Activated CD8-positive, alpha-beta memory T cell treated with anti-CD3 and anti-CD28 coated beads, Interleukin-2, amount 50 U/mL, for 4 hours (primary cell): ENCODE data around the gene CPNE4.

ENCODE experiments used
- DNase-seq: peaks from one replicate; pipeline ENCODE4 v3.0.0-alpha.2; 2020

Gene CPNE4

DNA sequence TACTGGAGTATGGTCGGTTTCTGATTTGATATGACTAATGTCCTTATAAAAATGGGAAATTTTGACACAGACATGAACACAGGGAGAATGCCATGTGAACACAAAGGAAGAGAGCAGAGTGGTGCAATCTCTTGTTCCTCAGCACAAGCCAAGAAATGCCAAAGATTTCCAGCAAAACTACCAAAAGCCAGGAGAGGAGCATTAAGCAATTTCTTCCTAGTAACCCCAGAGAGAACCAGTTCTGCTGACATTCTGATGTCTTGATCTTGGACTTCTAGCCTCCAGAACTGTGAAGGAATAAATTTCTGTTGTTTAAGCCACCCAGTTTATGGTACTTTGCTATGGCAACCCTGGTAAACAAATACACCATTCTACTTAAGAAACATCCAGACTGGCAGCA lies 304.2 kb downstream of the CPNE4 start:
- no peak for DNase-seq

- DNase-seq, result no peak
Measured at GRCh38 chr3:131729643-131730017, 305.2 kb downstream of the CPNE4 start.

GRCh38 chr3:131728898-131729642 lies 305.7 kb downstream of the CPNE4 start:
- no peak for DNase-seq

DNA sequence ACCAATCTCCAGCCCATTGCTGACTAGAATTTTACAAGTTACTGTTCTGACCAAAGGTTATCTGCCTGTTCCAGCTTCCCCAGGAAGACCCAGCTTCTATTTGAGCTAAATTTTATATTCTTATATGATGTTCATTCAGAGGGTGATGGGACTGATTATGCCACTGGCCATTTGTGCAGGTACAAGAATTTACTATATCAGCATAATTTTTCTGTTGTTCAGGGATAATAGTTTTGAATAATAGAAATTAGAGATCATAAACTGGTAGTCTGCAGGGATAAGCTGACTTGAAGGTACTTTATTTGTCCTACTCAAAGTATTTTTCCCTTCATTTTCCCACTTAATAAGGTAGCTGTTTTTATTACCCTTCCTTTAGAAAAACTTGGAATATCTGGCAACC lies 309.4 kb downstream of the CPNE4 start:
- no peak for DNase-seq

DNA sequence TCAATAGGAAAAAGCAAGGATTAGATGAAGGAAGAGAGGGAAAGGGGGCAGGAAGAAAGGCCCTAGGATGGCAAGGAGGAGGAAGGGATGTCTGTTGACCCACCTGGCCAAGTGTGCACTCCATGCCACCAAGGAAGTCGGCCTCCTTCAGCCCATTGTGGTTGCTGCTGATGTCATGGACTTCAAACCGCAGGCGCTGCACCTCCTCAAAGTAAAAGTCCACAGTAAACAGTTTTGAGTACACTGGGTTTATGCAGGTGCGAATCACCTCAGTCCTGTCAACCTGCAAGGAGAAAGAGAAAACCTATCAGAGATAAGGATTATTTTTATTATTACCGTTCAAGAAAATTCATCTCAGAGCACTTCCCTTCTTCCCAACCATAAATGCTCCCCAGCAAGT lies 311.5 kb downstream of the CPNE4 start:
- DNase-seq, result no peak

DNA sequence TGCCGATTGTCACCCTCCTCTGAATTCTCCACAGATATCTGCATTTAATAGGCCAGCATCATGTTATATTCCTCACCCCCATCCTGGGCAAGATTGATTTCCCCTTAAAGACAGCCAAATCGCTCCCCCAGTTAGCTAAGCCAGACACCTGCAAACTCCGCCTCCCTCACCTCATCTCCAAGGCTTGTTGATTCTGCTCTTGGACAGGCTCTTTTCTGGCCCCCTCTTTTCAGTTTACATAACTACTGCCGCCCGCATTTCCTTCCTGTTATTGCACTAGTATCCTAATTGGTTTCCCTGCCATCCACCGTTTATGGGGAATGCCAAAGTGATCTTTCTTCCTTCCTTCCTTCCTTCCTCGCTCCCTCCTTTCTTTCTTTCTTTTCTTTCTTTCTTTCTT lies 317.3 kb downstream of the CPNE4 start:
- DNase-seq, result no peak

- no peak for DNase-seq
Measured at GRCh38 chr3:131716943-131717342, 317.9 kb downstream of the CPNE4 start.

DNA sequence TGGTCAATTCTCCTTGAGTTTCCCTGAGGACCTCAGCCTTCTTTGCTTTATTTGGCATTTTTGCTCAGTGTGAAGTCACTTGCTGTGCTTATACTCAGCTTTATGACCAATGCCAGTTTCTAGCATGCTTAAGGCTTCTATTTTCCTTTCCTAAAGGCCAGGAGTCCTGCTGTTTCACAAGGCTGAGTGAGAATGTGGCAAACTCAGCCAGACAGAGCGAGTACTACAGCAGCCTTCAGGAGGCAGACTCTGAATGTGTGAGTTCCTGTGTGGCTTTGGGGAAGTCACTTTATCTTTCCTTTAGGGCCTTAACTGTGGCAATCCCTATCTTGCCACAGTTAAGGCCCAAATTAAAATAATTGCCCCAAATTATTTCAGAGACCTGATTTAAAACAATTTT lies 318.8 kb downstream of the CPNE4 start:
- no peak for DNase-seq

DNA sequence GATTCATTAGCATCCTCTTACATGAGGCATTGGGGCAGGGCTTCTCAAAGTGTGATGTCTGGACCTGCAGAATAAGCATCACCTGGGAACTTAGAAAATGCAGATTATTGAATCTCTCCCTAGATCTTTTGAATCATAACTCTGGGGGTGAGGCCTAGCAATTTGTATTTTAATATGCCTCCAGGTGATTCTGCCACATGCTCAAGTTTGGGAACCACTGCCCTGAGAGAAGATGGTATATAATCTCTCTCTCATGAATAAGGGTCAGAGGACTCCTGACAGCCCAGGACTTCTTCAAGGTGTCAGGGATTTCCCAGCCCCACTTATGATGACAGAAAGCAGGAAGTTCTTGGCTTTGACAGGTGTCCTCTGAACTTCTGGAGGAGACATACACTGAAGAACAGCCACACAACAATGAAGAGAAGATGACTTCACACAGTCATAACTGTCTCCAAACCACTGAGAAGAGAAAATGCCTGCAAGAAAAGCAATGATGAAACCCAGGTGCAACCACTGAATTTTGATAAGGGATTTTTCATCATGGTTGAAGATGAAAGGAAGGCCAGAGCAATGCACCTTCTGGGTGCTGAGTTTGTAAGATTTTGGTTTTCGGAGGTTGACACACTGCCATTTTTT lies 320.1 kb downstream of the CPNE4 start:
- no peak for DNase-seq

DNA sequence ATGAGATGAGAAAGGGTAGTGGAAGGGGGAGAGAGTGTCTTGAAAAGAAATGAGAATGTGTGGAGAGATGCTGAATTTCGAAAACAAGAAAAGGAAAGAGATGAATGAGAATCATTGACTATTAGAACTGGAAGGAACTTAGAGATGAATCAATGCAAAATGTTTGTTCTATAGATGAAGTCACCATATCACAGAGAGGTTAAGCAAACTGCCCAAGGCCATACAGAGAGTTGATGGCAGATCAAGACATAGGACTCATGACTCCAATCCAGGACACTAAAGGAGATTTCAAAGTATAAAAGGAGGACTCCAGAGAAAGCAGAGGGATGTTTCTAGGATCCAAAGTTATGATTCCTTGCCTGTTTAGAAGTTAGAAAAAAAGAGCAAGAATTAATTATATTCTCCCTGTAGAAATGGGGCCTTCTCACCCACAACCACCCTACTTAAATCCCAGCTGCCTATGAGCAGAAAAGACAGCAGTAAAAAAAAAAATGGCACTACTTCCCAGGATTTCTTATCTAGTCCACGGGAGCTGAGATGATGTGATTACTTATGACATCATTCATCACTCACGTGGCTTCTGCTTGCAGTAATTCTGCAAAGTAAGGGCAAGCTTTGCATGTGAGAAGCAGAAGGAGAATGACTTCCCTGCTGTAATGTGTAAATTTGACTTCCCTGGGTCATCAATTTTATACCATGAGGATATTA lies 321.2 kb downstream of the CPNE4 start:
- no peak for DNase-seq

- DNase-seq, result no peak
Measured at GRCh38 chr3:131712662-131713061, 322.2 kb downstream of the CPNE4 start.

DNA sequence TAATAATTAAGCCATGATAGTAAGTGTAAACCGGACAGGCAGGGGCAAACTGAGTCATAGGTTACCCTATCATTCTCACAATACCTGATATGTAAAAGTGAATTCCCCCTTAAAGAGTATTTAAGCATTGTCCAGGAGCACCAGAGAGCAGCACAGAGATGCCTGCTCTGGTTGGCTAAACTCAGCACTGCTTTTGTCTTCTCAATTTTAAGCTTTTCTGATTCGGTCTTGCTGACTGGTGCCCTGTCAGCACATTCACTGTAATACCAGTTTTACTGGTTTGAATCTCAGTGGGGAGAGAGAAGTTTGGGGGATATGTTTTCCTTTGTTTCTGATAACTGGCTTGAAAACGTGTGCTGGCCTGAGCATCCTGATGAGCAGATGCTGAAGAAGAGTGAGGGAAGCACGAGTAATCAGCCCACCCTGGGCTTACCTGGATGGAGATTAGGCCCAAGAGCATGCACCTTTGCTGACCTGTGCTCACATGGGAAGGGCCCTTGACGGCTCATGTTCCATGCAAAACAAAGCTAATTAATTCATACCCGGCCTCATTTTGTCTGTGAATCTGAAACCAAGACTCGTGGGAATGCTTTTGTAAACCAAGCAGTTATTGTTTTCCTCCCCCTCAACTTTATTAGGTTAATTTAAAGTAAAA lies 323.6 kb downstream of the CPNE4 start:
- DNase-seq, result no peak

DNA sequence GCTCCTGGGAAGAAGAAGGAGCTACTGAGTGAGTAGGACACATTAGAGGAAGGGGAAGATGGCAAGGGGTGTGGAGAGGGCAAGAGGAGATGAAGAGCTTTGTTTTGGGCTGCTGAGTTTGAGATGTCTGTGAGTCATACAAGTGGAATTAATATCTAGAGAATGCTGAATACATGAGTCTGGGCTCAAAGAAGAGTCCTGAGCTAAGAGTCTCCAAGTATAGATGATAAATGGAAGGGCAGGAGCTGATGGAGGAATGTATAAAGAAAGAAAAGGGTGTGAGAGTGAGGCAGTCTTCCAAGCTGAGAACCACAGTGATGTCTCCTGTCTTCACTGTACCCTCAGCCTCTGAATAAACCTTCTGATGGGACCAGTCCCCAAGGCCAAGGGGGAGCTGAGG lies 326.6 kb downstream of the CPNE4 start:
- no peak for DNase-seq

DNA sequence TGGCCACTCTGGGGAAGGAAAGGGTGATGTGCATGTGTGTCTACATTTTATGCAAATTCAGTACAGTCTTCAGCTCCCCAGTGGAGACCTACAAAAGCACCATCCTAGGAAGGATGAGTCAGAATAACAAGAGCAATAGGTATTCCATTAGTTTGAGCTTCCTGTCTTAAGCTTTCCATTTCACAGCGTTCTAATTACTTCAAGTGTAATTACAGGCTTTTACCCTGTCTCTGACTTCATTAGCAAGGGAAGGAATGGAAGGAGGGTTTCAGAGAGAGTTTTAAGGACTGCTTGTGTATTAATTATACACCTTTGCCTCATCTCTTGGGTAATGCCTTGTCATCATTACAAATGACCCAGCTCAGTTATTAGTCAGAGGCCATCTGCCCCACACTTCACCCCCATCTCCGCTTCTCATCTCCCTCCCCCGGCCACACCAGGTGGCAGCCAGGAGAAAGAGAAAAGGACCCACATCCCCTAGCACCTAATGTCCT lies 329.2 kb downstream of the CPNE4 start:
- no peak for DNase-seq

GRCh38 chr3:131705099-131705498 lies 329.7 kb downstream of the CPNE4 start:
- DNase-seq, result no peak

DNA sequence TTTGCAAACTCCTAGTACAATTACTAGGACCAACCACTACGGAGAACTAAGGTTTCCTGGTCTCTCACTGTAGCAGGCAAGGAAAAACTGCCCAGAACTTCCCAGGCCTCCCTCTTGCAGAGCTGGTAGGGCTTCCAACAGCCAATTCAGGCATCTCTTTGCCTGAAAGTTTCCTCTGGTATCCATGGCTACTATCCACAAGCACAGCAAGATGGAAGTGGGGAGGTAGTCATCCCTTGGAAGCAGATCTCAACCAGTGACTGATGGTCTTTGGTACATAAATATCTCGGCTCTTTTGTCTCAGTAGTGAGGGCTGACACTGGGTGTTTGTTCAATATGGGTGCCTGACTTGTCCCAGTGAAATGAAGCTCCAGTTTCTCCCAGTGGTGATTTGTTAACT lies 330.7 kb downstream of the CPNE4 start:
- no peak for DNase-seq

GRCh38 chr3:131702146-131702545 lies 332.7 kb downstream of the CPNE4 start:
- no peak for DNase-seq

DNA sequence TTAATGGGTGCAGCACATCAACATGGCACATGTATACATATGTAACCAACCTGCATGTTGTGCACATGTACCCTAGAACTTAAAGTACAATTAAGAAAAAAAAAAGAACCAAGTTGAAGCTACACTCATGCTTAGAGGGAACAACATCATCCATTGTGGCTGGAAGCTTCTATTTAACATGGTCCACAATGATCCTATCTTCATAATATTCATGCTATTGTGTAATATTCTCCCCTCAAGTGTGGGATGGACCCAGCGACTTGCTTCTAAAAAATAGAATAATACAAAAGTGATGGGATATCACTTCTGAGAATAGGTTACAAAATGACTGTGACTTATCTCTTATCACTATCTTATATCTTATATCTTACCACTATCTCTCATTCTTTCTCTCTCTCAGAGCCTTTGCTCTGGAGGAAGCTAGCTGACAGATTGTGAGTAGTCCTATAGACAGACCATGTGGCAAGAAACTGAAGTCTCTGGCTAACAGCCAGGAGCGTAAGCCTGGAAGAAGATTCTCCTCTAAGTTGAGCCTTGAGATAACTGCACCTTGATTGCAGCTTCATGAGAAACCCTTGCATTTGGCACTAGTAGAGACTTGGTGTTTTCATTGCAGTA lies 333.6 kb downstream of the CPNE4 start:
- no peak for DNase-seq

DNA sequence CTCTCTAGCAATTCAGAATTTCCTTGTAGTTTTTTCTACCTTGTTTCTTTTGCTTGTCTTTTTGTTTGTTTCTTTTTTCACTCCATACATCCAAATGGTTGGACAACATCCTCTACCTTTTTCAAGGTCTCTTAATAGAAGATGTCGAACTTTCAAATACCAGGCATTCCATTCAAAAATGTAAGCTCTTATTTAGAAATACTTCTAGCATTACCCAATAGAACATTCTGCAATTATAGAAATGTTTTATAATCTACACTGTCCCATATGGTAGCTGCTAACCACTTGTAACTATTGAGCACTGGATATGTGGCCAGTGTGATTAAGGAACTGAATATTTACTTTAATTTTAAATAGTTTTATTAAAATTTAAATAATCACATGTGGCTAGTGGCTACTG lies 335.8 kb downstream of the CPNE4 start:
- no peak for DNase-seq

DNA sequence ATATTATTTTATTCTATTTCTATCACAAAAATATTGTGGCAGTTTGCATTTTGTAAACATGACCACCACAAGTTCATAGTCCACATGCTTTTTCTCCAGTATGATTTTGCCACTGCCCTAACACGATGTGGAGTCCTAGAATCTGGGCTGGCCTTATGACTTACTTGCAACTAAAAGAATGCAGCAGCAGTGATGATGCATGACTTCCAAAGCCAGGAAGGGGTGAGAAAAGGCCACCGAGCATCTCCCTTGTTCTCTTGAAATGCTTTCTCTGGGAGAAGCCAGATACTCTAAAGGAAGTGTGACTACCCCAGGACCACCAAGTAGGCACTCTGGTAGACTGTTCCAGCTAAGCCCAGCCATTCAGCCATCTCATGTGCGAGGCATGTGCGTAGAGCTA lies 340.4 kb downstream of the CPNE4 start:
- no peak for DNase-seq

DNA sequence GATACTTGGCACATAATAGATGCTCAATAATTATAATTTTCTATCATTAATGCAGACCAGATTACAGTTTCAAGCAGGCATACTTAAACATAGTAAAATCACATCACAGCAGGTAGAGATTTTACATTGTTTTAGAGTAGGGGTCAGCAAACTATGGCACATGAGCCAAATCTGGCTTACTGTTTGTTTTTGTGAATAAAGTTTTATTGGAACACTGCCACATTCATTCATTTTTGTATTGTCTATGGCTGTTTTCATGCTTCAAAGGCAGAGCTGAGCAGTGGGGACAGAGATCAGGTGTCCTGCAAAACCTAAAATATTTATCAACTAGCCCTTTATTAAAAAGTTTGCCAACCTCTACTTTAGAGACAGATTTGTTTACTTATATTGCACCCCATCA lies 342.5 kb downstream of the CPNE4 start:
- DNase-seq, result no peak

DNA sequence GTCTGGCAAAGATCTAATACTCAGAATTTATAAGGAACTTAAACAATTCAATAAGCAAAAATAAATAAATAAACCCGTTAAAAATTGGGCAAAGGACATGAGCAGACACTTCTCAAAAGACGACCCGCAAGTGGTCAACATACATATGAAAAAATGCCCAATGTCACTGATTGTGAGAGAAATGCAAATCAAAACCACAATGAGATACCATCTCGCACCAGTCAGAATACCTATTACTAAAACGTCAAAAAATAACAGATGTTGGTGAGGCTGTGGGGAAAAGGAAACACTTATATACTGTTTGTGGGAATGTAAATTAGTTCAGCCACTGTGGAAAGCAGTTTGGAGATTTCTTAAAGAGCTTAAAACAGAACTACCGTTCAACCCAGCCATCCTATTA lies 344.0 kb downstream of the CPNE4 start:
- DNase-seq, result no peak

GRCh38 chr3:131688370-131688769 lies 346.4 kb downstream of the CPNE4 start:
- no peak for DNase-seq
